IPS-20b (cell line): Measurements from ENCODE around the gene ASTN2.
A peak's percentile ranks its signal among the peaks of the same experiment; 100 is the strongest.

Source experiments
- H3K27ac ChIP-seq: one replicate; pipeline ENCODE4 v1.5.1; 2013; ENCODE audit warnings: low read length
- H3K27me3 ChIP-seq: 2 replicates; pipeline ENCODE4 v1.6.1; 2013; ENCODE audit warnings: mild to moderate bottlenecking, low read length, inconsistent platforms; ENCODE audit not compliant: insufficient read depth
- H3K36me3 ChIP-seq: 2 replicates; pipeline ENCODE4 v1.6.1; 2013; ENCODE audit warnings: low read depth, mild to moderate bottlenecking, inconsistent platforms, low read length, moderate library complexity; ENCODE audit not compliant: insufficient read depth
- H3K4me1 ChIP-seq: 2 replicates; pipeline ENCODE4 v1.6.1; 2013; ENCODE audit warnings: mild to moderate bottlenecking, control low read depth, inconsistent platforms, low read length, moderate library complexity; ENCODE audit not compliant: insufficient read depth
- H3K4me3 ChIP-seq: 2 replicates; pipeline ENCODE4 v1.5.1; 2013; ENCODE audit warnings: mild to moderate bottlenecking, low read length, inconsistent platforms
- H3K9ac ChIP-seq: 2 replicates; pipeline ENCODE4 v1.6.1; 2013; ENCODE audit warnings: low read depth, mild to moderate bottlenecking, inconsistent platforms, low read length, moderate library complexity
- H3K9me3 ChIP-seq: 2 replicates; pipeline ENCODE4 v1.6.1; 2013; ENCODE audit warnings: mild to moderate bottlenecking, low read depth, low read length, inconsistent platforms; ENCODE audit not compliant: insufficient read depth

Gene ASTN2

GRCh38 chr9:116490321-116490720 is 924.5 kb downstream of the ASTN2 start:
- H3K27me3 ChIP-seq: no peaks in the 10 kb centered on the region
- no peaks in the 10 kb centered on the region for H3K9me3 ChIP-seq
- H3K9ac ChIP-seq: no peak overlapping the region
- no peak overlapping the region for H3K4me3 ChIP-seq
- no peak overlapping the region for H3K27ac ChIP-seq
- H3K36me3 ChIP-seq: no peaks in the 10 kb centered on the region
- peaks cover 20% of the 10 kb centered on the region for H3K4me1 ChIP-seq

GRCh38 chr9:116488373-116488772 is 926.5 kb downstream of the ASTN2 start:
- Histone ChIP-seq H3K27me3 (no peaks in the 10 kb centered on the region), H3K9ac (no peak overlapping the region), H3K4me3 (no peak overlapping the region), H3K36me3 (no peaks in the 10 kb centered on the region), H3K4me1 (peaks cover 12% of the 10 kb centered on the region), H3K9me3 (no peaks in the 10 kb centered on the region), H3K27ac (no peak overlapping the region)

DNA sequence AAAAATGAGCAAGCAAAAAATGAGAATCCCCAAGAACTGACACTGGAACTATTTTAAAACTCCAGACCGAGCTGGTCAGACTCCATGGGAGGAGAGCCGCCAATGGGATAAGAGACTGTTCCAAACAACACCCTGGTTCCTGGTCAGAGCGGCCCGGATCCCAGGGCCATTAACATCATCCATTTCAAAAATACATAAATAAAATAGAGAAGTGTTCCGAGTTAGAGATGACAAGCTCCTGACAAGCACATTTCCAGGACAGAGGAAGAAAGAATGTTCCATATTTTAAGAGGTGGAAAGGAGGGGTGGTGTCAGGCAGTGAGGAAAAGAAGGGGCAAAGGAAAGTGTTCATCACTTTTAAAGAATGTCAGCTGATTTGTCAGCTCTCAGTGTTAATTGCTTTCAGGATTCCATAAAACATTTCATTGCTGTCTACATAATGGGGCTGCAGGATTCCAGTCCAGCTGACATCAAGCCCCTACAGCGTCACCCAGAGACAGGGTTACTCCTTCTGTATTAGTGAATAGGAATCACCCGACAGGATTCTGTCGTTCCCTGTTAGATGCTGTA is 930.3 kb downstream of the ASTN2 start:
- peaks cover 6% of the 10 kb centered on the region; the same call in 1 of the 2 replicates for H3K4me1 ChIP-seq
- no peaks in the 10 kb centered on the region for H3K9me3 ChIP-seq

GRCh38 chr9:116483622-116484491 is 931.0 kb downstream of the ASTN2 start:
- Histone ChIP-seq H3K4me3 (no peak overlapping the region), H3K9ac (no peak overlapping the region), H3K27ac (no peak overlapping the region), H3K27me3 (no peaks in the 10 kb centered on the region), H3K36me3 (no peaks in the 10 kb centered on the region), H3K9me3 (no peaks in the 10 kb centered on the region), H3K4me1 (peaks cover 6% of the 10 kb centered on the region; the same call in 1 of the 2 replicates)

More for the DNA sequence above, 930.3 kb downstream of the ASTN2 start:
- H3K4me3 ChIP-seq: no peak overlapping the region
- no peaks in the 10 kb centered on the region for H3K36me3 ChIP-seq
- H3K27me3 ChIP-seq: no peaks in the 10 kb centered on the region
- no peak overlapping the region for H3K9ac ChIP-seq
- H3K27ac ChIP-seq: no peak overlapping the region

GRCh38 chr9:116482740-116483139 is 932.1 kb downstream of the ASTN2 start:
- Histone ChIP-seq H3K9ac (0 out of 2 replicates have a peak overlapping the region, but pooled peaks have one; percentile 18), H3K27ac (no peak overlapping the region), H3K36me3 (no peaks in the 10 kb centered on the region), H3K4me1 (peaks cover 6% of the 10 kb centered on the region; the same call in 1 of the 2 replicates), H3K9me3 (no peaks in the 10 kb centered on the region), H3K4me3 (no peak overlapping the region), H3K27me3 (no peaks in the 10 kb centered on the region)

GRCh38 chr9:116480700-116481099 is 934.2 kb downstream of the ASTN2 start:
- no peaks in the 10 kb centered on the region for H3K9me3 ChIP-seq
- no peaks in the 10 kb centered on the region for H3K27me3 ChIP-seq
- H3K9ac ChIP-seq: no peak overlapping the region
- no peak overlapping the region for H3K4me3 ChIP-seq
- H3K4me1 ChIP-seq: peaks cover 6% of the 10 kb centered on the region; the same call in 1 of the 2 replicates
- H3K27ac ChIP-seq: no peak overlapping the region
- H3K36me3 ChIP-seq: no peaks in the 10 kb centered on the region

- H3K9ac ChIP-seq: no peak overlapping the region
- no peaks in the 10 kb centered on the region for H3K9me3 ChIP-seq
- no peaks in the 10 kb centered on the region for H3K27me3 ChIP-seq
- no peak overlapping the region for H3K27ac ChIP-seq
- H3K4me3 ChIP-seq: no peak overlapping the region
- no peaks in the 10 kb centered on the region for H3K36me3 ChIP-seq
- H3K4me1 ChIP-seq: peaks cover 6% of the 10 kb centered on the region; the same call in 1 of the 2 replicates
Measured at GRCh38 chr9:116479967-116480366, 934.9 kb downstream of the ASTN2 start.

- H3K4me3 ChIP-seq: no peak overlapping the region
- no peaks in the 10 kb centered on the region for H3K27me3 ChIP-seq
- H3K9ac ChIP-seq: no peak overlapping the region
- peaks cover 6% of the 10 kb centered on the region; the same call in 1 of the 2 replicates for H3K4me1 ChIP-seq
- H3K36me3 ChIP-seq: no peaks in the 10 kb centered on the region
- H3K9me3 ChIP-seq: no peaks in the 10 kb centered on the region
- no peak overlapping the region for H3K27ac ChIP-seq
Measured at GRCh38 chr9:116479056-116479544, 935.8 kb downstream of the ASTN2 start.

DNA sequence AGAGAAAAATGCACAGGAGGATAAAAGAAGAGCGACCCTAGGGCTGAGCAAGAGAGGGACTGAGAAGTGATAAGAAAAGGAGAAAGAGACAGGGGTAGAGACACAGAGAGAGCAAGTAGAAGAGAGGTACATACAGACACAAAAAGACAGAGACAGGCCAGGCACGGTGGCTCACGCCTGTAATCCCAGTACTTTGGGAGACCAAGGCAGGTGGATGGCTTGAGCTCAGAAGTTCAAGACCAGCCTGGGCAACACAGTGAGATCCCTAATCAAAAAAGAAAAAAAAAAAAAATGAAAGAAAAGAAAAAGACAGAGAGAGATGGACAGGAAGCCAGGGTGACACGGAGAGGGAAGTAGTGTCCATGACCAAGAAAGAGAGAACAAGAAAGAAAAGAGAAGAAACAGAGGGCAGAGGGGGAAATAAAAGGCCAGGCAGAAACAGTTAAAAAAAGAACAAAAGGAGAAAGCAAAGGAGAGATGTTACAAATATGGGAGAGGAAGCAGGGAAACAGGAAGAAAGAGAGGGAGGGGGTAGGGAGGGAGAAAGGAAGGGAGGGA is 937.2 kb downstream of the ASTN2 start:
- H3K9ac ChIP-seq: no peak overlapping the region
- H3K36me3 ChIP-seq: no peaks in the 10 kb centered on the region
- no peak overlapping the region for H3K4me3 ChIP-seq
- H3K4me1 ChIP-seq: peaks cover 2% of the 10 kb centered on the region; the same call in 1 of the 2 replicates
- no peaks in the 10 kb centered on the region for H3K27me3 ChIP-seq
- H3K9me3 ChIP-seq: no peaks in the 10 kb centered on the region
- no peak overlapping the region for H3K27ac ChIP-seq

DNA sequence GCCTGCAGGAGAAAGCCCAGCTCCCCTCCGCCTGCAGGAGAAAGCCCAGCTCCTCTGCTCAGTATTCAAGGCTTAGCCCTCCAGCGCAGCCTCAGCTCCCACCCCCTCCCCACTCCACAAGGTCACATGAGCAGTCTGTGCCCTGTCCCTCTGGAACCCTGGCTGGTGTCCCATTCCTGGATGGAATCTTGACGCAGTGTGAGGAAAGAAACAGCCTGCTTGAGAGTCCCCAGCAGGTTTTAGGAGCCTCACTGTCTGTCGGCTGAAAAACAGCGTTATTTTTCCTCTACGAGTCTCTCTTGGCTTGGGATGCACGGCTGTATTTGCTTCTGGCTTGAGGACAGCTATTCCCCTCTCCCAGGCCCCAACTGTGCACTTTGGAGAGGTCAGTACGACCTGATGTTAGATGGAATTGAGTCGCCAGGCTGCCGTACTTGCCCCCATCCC is 937.9 kb downstream of the ASTN2 start:
- Histone ChIP-seq H3K36me3 (no peaks in the 10 kb centered on the region), H3K9me3 (no peaks in the 10 kb centered on the region), H3K9ac (no peak overlapping the region), H3K27me3 (no peaks in the 10 kb centered on the region), H3K4me3 (no peak overlapping the region), H3K4me1 (peaks cover 5% of the 10 kb centered on the region), H3K27ac (no peak overlapping the region)

DNA sequence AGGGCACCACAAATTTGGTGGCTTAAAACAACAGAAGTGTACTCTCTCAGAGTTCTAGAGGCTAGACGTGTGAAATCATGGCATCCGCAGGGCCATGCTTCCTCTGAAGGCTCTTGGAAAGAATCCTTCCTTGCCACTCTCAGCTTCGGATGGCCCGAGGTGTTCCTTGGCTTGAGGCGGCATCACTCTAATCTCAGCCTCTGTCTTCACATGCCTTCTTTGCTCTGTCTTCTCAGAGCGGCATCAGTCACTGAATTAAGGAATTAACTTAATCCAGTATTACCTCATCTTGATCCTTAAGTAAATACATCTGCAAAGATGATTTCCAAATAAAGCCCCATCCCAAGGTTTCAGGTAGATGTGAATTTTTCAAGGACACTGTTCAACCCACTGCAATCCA is 938.9 kb downstream of the ASTN2 start:
- Histone ChIP-seq H3K9me3 (no peaks in the 10 kb centered on the region), H3K9ac (no peak overlapping the region), H3K4me3 (no peak overlapping the region), H3K36me3 (no peaks in the 10 kb centered on the region), H3K4me1 (peaks cover 12% of the 10 kb centered on the region), H3K27ac (no peak overlapping the region), H3K27me3 (no peaks in the 10 kb centered on the region)
